Hepatocyte (in vitro differentiated cells): ENCODE measurements around the gene CRIP3. TPM values are rescaled to one million over a fixed set of nuclear protein-coding genes. Genes with fewer than 3 reads are reported as not detected.

Experiments used
- DNase-seq: peaks from one replicate; pipeline ENCODE4 v3.0.0-alpha.2; 2016; ENCODE audit warnings: low spot score
- H2AFZ ChIP-seq: fragments of 200-600 bp; sonication (generic); 2 replicates; pipeline ENCODE4 v1.6.0; 2016; ENCODE audit warnings: antibody characterized with exemption, mild to moderate bottlenecking
- H3K27ac ChIP-seq: fragments of 200-600 bp; sonication (generic); 2 replicates; pipeline ENCODE4 v1.5.1; 2016; ENCODE audit warnings: mild to moderate bottlenecking
- H3K27me3 ChIP-seq: fragments of 200-600 bp; sonication (generic); 2 replicates; pipeline ENCODE4 v1.6.1; 2016
- H3K36me3 ChIP-seq: fragments of 200-600 bp; sonication (generic); replicated peaks from 2 replicates; pipeline ENCODE4 v1.5.1; 2016; ENCODE audit warnings: low read depth; ENCODE audit not compliant: insufficient read depth
- H3K4me1 ChIP-seq: fragments of 200-600 bp; sonication (generic); 2 replicates; pipeline ENCODE4 v1.5.1; 2016; ENCODE audit warnings: mild to moderate bottlenecking, moderate library complexity; ENCODE audit not compliant: insufficient read depth
- H3K4me2 ChIP-seq: fragments of 200-600 bp; sonication (generic); 2 replicates; pipeline ENCODE4 v1.6.0; 2016
- H3K4me3 ChIP-seq: fragments of 200-600 bp; sonication (generic); 2 replicates; pipeline ENCODE4 v1.5.1; 2016; ENCODE audit warnings: mild to moderate bottlenecking
- H3K79me2 ChIP-seq: fragments of 200-600 bp; sonication (generic); 2 replicates; pipeline ENCODE4 v1.6.0; 2017; ENCODE audit warnings: mild to moderate bottlenecking
- H3K9me2 ChIP-seq: fragments of 200-600 bp; sonication (generic); replicated peaks from 2 replicates; pipeline ENCODE4 v1.6.0; 2017; ENCODE audit warnings: mild to moderate bottlenecking; ENCODE audit not compliant: insufficient read depth
- H3K9me3 ChIP-seq: fragments of 200-600 bp; sonication (generic); 2 replicates; pipeline ENCODE4 v1.5.1; 2016; ENCODE audit warnings: low read depth, mild to moderate bottlenecking
- H4K20me1 ChIP-seq: fragments of 200-600 bp; sonication (generic); 2 replicates; pipeline ENCODE4 v1.6.0; 2016; ENCODE audit warnings: mild to moderate bottlenecking; ENCODE audit not compliant: insufficient read depth, poor library complexity, severe bottlenecking
- CTCF ChIP-seq: fragments of 200-600 bp; sonication (generic); IDR thresholded peaks from 2 replicates; pipeline ENCODE4 v1.5.1; 2016; ENCODE audit warnings: antibody characterized with exemption, mild to moderate bottlenecking; ENCODE audit not compliant: poor library complexity
- EZH2 ChIP-seq: fragments of 200-600 bp; sonication (generic); IDR thresholded peaks from 2 replicates; pipeline ENCODE4 v1.6.1; 2016; ENCODE audit warnings: antibody characterized with exemption, mild to moderate bottlenecking, borderline replicate concordance
- EZH2phosphoT487 ChIP-seq: fragments of 200-600 bp; sonication (generic); IDR thresholded peaks from one replicate; pipeline ENCODE4 v1.6.1; 2018; ENCODE audit warnings: antibody characterized with exemption, mild to moderate bottlenecking, low read depth, moderate library complexity; ENCODE audit not compliant: unreplicated experiment, severe bottlenecking
- WGBS: methylation state at CpG from one replicate; pipeline ENCODE4 v1.1.6; 2016; ENCODE audit warnings: low lambda C conversion rate; ENCODE audit errors: missing lambda C conversion rate; 5-methylcytosine and 5-hydroxymethylcytosine counted together
- polyA plus RNA-seq: library from polyadenylated mRNA; unstranded; fragments of >200 nt; fragmentation: Nextera tagmentation; extraction: Ambion mirVana; gene quantifications from 2 replicates; pipeline ENCODE4 v1.2.1, GENCODE V29; 2016
- total RNA-seq: library from RNA; depleted of rRNA; stranded (reverse); fragments of >200 nt; gene quantifications from 2 replicates; pipeline ENCODE4 v1.2.3, GENCODE V29; 2014

The CRIP3 gene
- total and polyA plus RNA-seq, 2 experiments from 2014 or later, result 0.80 to 1.5 TPM

GRCh38 chr6:43295456-43295855 lies 13.2 kb downstream of the CRIP3 start:
- DNase-seq, result no peak
- Histone ChIP-seq H4K20me1 (no peaks in the 10 kb centered on the region), H2AFZ (no peak overlapping the region), H3K27ac (no peak overlapping the region), H3K9me2 (no peaks in the 10 kb centered on the region), H3K4me2 (no peak overlapping the region), H3K9me3 (no peaks in the 10 kb centered on the region), H3K27me3 (no peaks in the 10 kb centered on the region), H3K4me3 (no peak overlapping the region), H3K4me1 (no peaks in the 10 kb centered on the region), H3K36me3 (no peaks in the 10 kb centered on the region), H3K79me2 (no peaks in the 10 kb centered on the region)
- WGBS, result 87% methylated on average over 3 of the region's 3 CpGs
- TF ChIP-seq EZH2phosphoT487 (no peak), CTCF (no peak), EZH2 (no peak)

- Histone ChIP-seq H3K9me3 (no peaks in the 10 kb centered on the region), H2AFZ (no peak overlapping the region), H3K36me3 (no peaks in the 10 kb centered on the region), H3K27ac (no peak overlapping the region), H3K4me1 (no peaks in the 10 kb centered on the region), H4K20me1 (no peaks in the 10 kb centered on the region), H3K4me3 (no peak overlapping the region), H3K4me2 (no peak overlapping the region), H3K9me2 (no peaks in the 10 kb centered on the region), H3K79me2 (no peaks in the 10 kb centered on the region), H3K27me3 (no peaks in the 10 kb centered on the region)
- DNase-seq, result no peak
- 95% methylated on average over 3 of the region's 3 CpGs for WGBS
- no peak for TF ChIP-seq EZH2
Measured at GRCh38 chr6:43294536-43294935, 14.1 kb downstream of the CRIP3 start.

GRCh38 chr6:43293698-43294097 lies 14.9 kb downstream of the CRIP3 start:
- H3K4me1 ChIP-seq, result no peaks in the 10 kb centered on the region
- no peaks in the 10 kb centered on the region for H3K79me2 ChIP-seq
- H3K9me3 ChIP-seq, result no peaks in the 10 kb centered on the region
- H4K20me1 ChIP-seq, result no peaks in the 10 kb centered on the region
- 100% methylated on average over 2 of the region's 3 CpGs for WGBS
- no peak overlapping the region for H3K27ac ChIP-seq
- no peak overlapping the region for H3K4me3 ChIP-seq
- no peaks in the 10 kb centered on the region for H3K27me3 ChIP-seq
- no peak for TF ChIP-seq EZH2phosphoT487
- no peak for TF ChIP-seq EZH2
- H3K4me2 ChIP-seq, result no peak overlapping the region
- no peak for DNase-seq
- H2AFZ ChIP-seq, result no peak overlapping the region
- no peaks in the 10 kb centered on the region for H3K9me2 ChIP-seq
- no peaks in the 10 kb centered on the region for H3K36me3 ChIP-seq

GRCh38 chr6:43292763-43293318 lies 15.8 kb downstream of the CRIP3 start:
- Histone ChIP-seq H3K4me1 (no peaks in the 10 kb centered on the region), H4K20me1 (no peaks in the 10 kb centered on the region), H3K4me2 (no peak overlapping the region), H3K79me2 (no peaks in the 10 kb centered on the region), H3K4me3 (no peak overlapping the region), H3K27me3 (no peaks in the 10 kb centered on the region), H3K27ac (no peak overlapping the region), H2AFZ (no peak overlapping the region), H3K9me2 (no peaks in the 10 kb centered on the region), H3K36me3 (no peaks in the 10 kb centered on the region), H3K9me3 (no peaks in the 10 kb centered on the region)
- WGBS, result 81% methylated on average over 5 of the region's 5 CpGs
- TF ChIP-seq EZH2 (no peak), CTCF (no peak), EZH2phosphoT487 (no peak)
- DNase-seq, result no peak
